Measurements from ENCODE around the gene MEF2D.

Gene MEF2D

DNA sequence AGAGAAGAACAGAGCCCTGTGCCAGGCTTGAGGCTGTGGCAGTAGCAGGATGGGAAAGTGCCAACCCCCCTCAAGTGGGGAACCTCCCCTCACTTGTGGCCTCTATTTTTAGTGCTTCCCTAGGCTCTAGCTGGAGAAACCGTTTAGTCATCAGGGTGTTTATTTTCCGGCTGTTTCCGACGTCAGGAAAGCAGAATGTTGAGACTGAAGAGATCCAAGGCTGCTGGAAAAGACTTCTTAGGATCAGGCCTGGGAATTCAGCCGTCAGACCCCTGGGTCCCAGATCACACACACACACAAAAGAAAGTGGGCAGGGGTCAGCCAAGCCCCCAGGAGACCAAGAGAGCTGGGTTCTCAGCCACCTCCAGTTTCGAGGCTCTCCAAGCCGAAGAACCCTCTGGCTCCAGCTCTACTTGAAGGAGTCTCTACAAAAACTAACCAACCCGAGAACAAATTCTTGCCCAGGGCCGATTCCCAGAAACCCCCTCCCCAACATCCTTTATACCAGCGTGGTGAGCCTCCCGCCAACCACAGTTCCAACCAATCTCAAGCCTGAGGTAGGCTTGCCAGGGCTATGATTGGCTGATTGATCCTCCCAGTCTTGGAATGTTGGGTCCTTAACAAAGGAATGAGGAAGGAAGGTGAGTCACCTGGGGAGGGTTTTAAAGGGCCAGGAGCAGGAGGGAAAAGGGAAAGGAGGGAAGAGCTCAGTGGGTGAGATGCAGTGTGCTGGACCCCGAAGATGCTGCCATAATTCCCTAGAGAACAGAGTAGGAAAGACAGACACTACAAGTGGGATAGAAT lies 2.5 kb upstream of the MEF2D start:
- TF ChIP-seq, protein P1, sequence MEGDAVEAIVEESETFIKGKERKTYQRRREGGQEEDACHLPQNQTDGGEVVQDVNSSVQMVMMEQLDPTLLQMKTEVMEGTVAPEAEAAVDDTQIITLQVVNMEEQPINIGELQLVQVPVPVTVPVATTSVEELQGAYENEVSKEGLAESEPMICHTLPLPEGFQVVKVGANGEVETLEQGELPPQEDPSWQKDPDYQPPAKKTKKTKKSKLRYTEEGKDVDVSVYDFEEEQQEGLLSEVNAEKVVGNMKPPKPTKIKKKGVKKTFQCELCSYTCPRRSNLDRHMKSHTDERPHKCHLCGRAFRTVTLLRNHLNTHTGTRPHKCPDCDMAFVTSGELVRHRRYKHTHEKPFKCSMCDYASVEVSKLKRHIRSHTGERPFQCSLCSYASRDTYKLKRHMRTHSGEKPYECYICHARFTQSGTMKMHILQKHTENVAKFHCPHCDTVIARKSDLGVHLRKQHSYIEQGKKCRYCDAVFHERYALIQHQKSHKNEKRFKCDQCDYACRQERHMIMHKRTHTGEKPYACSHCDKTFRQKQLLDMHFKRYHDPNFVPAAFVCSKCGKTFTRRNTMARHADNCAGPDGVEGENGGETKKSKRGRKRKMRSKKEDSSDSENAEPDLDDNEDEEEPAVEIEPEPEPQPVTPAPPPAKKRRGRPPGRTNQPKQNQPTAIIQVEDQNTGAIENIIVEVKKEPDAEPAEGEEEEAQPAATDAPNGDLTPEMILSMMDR (conservative IDR thresholded peaks at IDR 0.05; ENCODE audit: low read depth, low read length): no peak
- peak overlapping the region; percentile 24 for H3K4me3 ChIP-seq (ENCODE audit: low read depth, low read length)
- DNase-seq (ENCODE audit: low read depth): peak; percentile 92

DNA sequence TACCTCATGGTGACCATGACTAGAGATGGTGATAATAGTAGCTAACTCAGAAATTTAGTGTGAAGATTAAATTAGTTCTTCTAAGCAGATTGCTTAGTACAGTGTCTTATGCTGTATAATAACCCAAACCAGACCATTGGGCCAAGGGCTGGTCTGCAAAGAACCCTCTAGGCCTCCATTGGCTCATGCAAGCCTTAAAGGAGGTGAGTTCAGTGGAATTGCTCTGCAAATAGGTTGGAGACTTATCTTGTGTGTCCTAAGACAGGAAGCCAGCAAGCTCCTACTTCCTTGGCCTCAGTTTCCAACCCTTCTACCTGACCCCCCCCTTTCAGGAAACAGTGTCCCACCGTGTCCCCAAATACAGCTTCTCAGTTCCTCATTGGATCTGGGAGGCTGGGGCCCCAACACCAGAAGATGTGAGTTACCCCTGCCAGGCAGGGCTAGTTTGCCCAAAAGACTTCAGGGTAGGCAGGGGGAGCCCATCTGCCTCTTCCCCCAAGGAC lies 1.9 kb upstream of the MEF2D start:
- DNase-seq (ENCODE audit: low read depth): no peak
- H3K4me3 ChIP-seq (ENCODE audit: low read depth, low read length): no peak overlapping the region
- TF ChIP-seq, protein P1 (conservative IDR thresholded peaks at IDR 0.05; ENCODE audit: low read depth, low read length): no peak

DNA sequence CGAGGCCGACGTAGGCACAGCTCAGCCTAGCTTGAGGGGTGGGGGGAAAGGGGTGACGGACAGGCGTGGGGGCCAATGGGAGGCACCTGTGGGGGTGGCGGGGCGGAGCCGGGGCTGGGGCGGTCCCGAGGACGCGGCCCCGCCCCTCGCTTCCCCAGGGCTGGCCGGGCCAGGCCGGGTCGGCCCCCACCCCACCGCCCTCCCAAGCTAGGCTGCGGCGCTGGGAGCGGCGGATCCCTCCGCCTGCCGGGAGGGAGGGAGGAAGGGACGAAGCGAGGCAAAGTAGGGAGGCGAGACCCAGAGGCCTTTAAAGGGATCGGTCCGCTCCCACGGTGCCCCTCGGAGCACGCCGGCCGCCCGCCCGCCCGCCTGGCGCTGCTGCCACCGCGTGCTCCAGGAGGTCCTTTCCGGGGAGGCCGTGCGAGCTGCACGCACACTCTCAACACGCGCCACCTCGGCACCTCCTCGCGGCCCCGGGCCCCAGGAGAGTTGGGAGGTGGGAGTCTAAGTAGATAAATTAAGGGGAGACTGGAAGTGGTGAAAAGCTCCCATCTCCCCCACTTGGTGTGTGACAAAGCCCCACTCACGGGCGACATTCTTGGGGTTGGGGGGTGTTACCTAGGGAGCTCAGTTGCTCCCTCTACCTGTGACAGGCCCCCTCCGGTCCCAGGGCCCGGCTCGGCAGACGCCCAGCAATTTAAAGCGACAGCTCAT lies 375 bp upstream of the MEF2D start:
- peak overlapping the region; percentile 98 for H3K4me3 ChIP-seq (ENCODE audit: low read depth, low read length)
- TF ChIP-seq, protein P1 (conservative IDR thresholded peaks at IDR 0.05; ENCODE audit: low read depth, low read length): peak; percentile 58
- peak; percentile 98 for DNase-seq (ENCODE audit: low read depth)

DNA sequence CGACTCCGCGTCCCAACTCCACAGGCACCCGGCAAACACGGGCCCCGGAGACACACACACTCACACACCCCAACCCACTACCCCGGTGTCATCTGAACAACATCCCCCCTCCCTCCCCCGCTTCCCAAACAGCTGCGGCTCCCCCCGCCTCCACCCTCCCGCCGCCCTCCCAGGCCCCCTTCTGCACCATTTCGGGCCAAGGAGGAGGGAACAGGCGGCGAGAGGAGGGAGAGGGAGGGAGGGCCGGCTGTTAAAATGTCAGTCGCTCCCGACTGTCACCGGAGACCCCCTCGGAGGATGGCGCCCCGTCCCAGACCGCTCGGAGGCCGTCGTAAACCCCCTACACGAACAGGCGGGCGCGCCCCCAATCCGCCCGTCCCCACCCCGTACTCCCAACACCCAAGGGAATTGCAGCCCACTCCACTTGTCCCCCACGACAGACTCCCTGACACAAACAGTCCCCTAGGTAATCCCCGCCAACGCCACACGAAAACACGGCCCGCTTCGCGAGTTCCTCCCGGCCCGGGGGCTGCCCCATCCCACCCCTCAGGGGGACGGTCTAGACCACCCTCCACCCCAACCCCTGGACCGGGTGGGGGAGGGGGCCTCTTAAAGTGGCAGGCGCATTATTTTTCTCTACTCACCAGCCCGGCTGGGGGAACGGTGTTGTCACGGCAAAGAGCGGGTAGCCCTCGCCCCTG lies 583 bp downstream of the MEF2D start:
- TF ChIP-seq, protein P1 (conservative IDR thresholded peaks at IDR 0.05; ENCODE audit: low read depth, low read length): no peak
- H3K4me3 ChIP-seq (ENCODE audit: low read depth, low read length): peak overlapping the region; percentile 98
- no peak for DNase-seq (ENCODE audit: low read depth)

DNA sequence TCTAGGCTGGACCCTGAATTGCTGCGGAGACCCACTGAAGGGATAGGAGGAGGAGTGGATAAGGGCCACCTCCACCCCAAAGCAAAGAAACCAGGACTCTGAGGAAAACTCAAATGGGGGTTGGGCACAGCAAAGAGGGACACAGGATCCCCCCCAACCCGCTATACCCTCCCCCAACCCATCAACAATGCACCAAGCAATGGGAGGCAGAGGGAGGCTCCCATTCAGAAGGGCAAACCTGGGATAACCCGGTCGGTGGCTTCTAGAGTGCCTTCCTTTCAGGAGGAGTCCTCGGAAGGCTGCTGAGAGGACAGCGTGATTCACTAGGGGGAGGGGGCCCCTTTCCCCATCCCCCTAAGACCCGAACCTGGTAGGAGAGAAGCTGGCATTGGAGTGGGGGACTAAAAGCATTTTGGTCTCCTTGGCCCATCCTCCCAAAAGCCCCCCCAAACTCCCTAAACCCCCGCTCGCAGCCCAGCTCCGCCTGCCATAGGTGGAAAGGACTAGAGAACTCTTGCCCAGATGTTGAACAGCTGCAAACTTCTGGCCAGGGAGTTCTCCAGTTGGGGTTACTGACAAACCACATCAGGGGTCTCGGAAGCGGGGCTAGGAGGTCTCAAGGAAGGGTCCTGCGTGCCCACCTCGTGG lies 1.3 kb downstream of the MEF2D start:
- TF ChIP-seq, protein P1 (conservative IDR thresholded peaks at IDR 0.05; ENCODE audit: low read depth, low read length): no peak
- no peak for DNase-seq (ENCODE audit: low read depth)
- peak overlapping the region; percentile 98 for H3K4me3 ChIP-seq (ENCODE audit: low read depth, low read length)

DNA sequence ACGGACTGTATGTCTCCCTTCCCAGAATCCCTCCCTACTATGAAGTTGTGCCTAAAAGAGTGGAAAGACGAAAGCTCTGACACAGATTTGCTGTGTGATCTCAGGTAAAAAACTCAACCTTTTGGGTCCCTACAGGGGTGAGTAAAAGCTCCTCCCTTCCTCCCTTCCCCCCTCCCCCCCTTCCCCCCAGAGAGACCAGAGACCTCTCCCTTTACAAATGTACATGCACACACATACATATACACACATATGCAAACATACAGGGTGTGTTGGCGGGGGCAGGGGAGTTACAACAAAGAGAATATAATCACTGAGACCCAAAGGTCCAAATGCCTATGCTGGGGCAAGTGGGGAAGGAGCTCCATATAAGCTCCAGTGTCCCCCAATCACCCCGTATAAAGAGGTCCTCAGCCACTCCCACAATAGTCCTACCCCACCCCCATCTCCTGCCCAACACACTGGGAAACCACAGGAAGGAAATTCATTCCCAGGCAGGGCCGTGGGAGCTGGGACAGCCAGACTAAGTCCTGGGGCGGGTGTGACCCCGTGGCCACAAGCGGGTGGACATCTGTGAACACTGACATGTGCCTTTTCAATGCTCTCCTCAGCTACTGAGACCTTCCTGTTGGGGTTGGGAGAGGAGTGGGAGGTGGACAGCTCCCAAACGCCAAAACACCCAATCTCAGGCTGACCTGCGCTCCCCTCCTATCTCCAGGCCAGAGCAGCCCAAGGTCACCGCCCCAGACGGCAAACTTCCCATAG lies 2.0 kb downstream of the MEF2D start:
- peak; percentile 50 for DNase-seq (ENCODE audit: low read depth)
- TF ChIP-seq, protein P1 (conservative IDR thresholded peaks at IDR 0.05; ENCODE audit: low read depth, low read length): no peak
- H3K4me3 ChIP-seq (ENCODE audit: low read depth, low read length): peak overlapping the region; percentile 98

Data from choroid plexus epithelial cell (primary cell).